H1 (cell line): ENCODE data around the gene PDPK1. TPM values are rescaled to one million over a fixed set of nuclear protein-coding genes. Genes with fewer than 3 reads are reported as not detected.

Experiments used
- CTCF ChIA-PET: fragments of 300-600 bp; sonication (Branson Sonifier 250); formaldehyde crosslinking; loops from one replicate; lab custom pipeline; 2021; ENCODE audit not compliant: partially characterized antibody; lab: Charles Lee
- POLR2A ChIA-PET: fragments of 300-600 bp; sonication (Branson Sonifier 250); formaldehyde crosslinking; loops from one replicate; lab custom pipeline; 2021; ENCODE audit warnings: inconsistent platforms; ENCODE audit not compliant: partially characterized antibody; lab: Charles Lee
- DNase-seq, 2 experiments: peaks; one replicate each; pipeline versions ENCODE4 v3.0.0 to v3.0.0-alpha.2; 2010 to 2022; ENCODE audit warnings: low spot score in 2 of 2, low read depth in 1 of 2, mixed read lengths in 1 of 2
- FAIRE-seq: peaks from 2 replicates; lab custom pipeline; 2011; peaks lifted over from hg19 to GRCh38; lab: Jason Lieb, UNC
- H2AFZ ChIP-seq: 2 replicates; pipeline ENCODE4 v1.8.1; 2012; ENCODE audit warnings: low read length, inconsistent platforms
- H2AK5ac ChIP-seq: 2 replicates; pipeline ENCODE4 v1.6.1; 2013; ENCODE audit warnings: low read depth, low read length
- H2BK120ac ChIP-seq: replicated peaks from 2 replicates; pipeline ENCODE3; 2013; ENCODE audit warnings: low read depth, low read length, inconsistent platforms
- H2BK12ac ChIP-seq: 2 replicates; pipeline ENCODE4 v1.6.1; 2013; ENCODE audit warnings: low read depth, low read length
- H2BK15ac ChIP-seq: 2 replicates; pipeline ENCODE4 v1.6.1; 2013; ENCODE audit warnings: low read length
- H2BK20ac ChIP-seq: 2 replicates; pipeline ENCODE4 v1.6.1; 2013; ENCODE audit warnings: low read length
- H2BK5ac ChIP-seq: 2 replicates; pipeline ENCODE4 v1.6.1; 2013; ENCODE audit warnings: low read depth, low read length
- H3K14ac ChIP-seq: 2 replicates; pipeline ENCODE4 v1.6.1; 2013; ENCODE audit warnings: inconsistent platforms; ENCODE audit not compliant: insufficient read length
- H3K18ac ChIP-seq: 2 replicates; pipeline ENCODE4 v1.6.1; 2013; ENCODE audit warnings: low read length; ENCODE audit errors: extremely low read depth
- H3K23ac ChIP-seq: 2 replicates; pipeline ENCODE4 v1.6.1; 2013; ENCODE audit warnings: inconsistent platforms; ENCODE audit not compliant: insufficient read length
- H3K23me2 ChIP-seq: 2 replicates; pipeline ENCODE4 v1.6.1; 2013; ENCODE audit warnings: low read depth, low read length
- H3K27ac ChIP-seq: 2 replicates; pipeline ENCODE4 v1.6.1; 2011; ENCODE audit warnings: low read depth, low read length, inconsistent platforms
- H3K27me3 ChIP-seq, 4 experiments: replicated peaks in 1 of 4; 1 replicate in 1 of 4; 2 replicates in 3 of 4; pipeline versions ENCODE4 v1.6.1 to v1.8.1; 2011 to 2013; ENCODE audit warnings: low read length in 3 of 4, mild to moderate bottlenecking in 3 of 4, inconsistent platforms in 2 of 4, mixed read lengths in 2 of 4, moderate library complexity in 1 of 4; ENCODE audit not compliant: control insufficient read depth in 3 of 4, insufficient read depth in 3 of 4; ENCODE audit errors: extremely low read depth in 1 of 4
- H3K36me3 ChIP-seq, 4 experiments: 2 replicates each; pipeline versions ENCODE4 v1.6.1 to v1.8.1; 2011 to 2013; ENCODE audit warnings: mild to moderate bottlenecking in 4 of 4, low read length in 3 of 4, moderate library complexity in 2 of 4, control low read depth in 1 of 4, inconsistent platforms in 1 of 4; ENCODE audit not compliant: insufficient read depth in 4 of 4, control insufficient read depth in 2 of 4
- H3K4ac ChIP-seq: replicated peaks from 2 replicates; pipeline ENCODE3; 2013; ENCODE audit warnings: low read length, low read depth, mixed read lengths, inconsistent platforms; ENCODE audit not compliant: insufficient read length
- H3K4me1 ChIP-seq, 4 experiments: replicated peaks in 1 of 4; 1 replicate in 1 of 4; 2 replicates in 3 of 4; pipeline versions ENCODE4 v1.6.1 to v1.8.1; 2011 to 2013; ENCODE audit warnings: low read length in 3 of 4, inconsistent platforms in 2 of 4, mixed read lengths in 1 of 4; ENCODE audit not compliant: insufficient read depth in 4 of 4, control insufficient read depth in 3 of 4
- H3K4me2 ChIP-seq, 2 experiments: 2 replicates each; pipeline versions ENCODE4 v1.6.1 to v1.8.1; 2011 to 2013; ENCODE audit warnings: low read depth in 2 of 2, low read length in 2 of 2, control low read depth in 1 of 2, inconsistent platforms in 1 of 2, mild to moderate bottlenecking in 1 of 2; ENCODE audit not compliant: insufficient read depth in 1 of 2
- H3K4me3 ChIP-seq, 4 experiments: fragments of 200-600, 300-600 bp in 1 of 4; sonication (generic), shearing (Covaris generic), sonication (Bioruptor Twin) in 1 of 4; 2 replicates each; pipeline versions ENCODE4 v1.5.1 to v1.8.1; 2011 to 2016; ENCODE audit warnings: low read length in 4 of 4, low read depth in 3 of 4, control low read depth in 2 of 4, inconsistent platforms in 2 of 4, mild to moderate bottlenecking in 2 of 4, mixed read lengths in 1 of 4, moderate library complexity in 1 of 4; ENCODE audit not compliant: insufficient read depth in 2 of 4; ENCODE audit errors: extremely low read depth in 1 of 4
- H3K56ac ChIP-seq: replicated peaks from 2 replicates; pipeline ENCODE3; 2013; ENCODE audit warnings: low read depth, mild to moderate bottlenecking, mixed read lengths, low read length, inconsistent platforms; ENCODE audit not compliant: insufficient read length
- H3K79me1 ChIP-seq: 2 replicates; pipeline ENCODE4 v1.6.1; 2013; ENCODE audit warnings: low read depth, low read length, control low read depth
- H3K79me2 ChIP-seq, 2 experiments: 2 replicates each; pipeline versions ENCODE4 v1.6.1 to v1.8.1; 2012 to 2013; ENCODE audit warnings: low read length in 2 of 2, mild to moderate bottlenecking in 2 of 2, inconsistent platforms in 1 of 2; ENCODE audit not compliant: insufficient read depth in 2 of 2, control insufficient read depth in 1 of 2
- H3K9ac ChIP-seq, 4 experiments: replicated peaks in 1 of 4; 1 replicate in 1 of 4; 2 replicates in 3 of 4; pipeline versions ENCODE4 v1.6.1 to v1.8.1; 2011 to 2013; ENCODE audit warnings: low read depth in 3 of 4, low read length in 3 of 4, control low read depth in 2 of 4, mild to moderate bottlenecking in 2 of 4, moderate library complexity in 2 of 4, inconsistent platforms in 1 of 4; ENCODE audit errors: extremely low read depth in 1 of 4
- H3K9me3 ChIP-seq, 2 experiments: 2 replicates each; pipeline versions ENCODE4 v1.6.1 to v1.8.1; 2012 to 2013; ENCODE audit warnings: mild to moderate bottlenecking in 2 of 2, moderate library complexity in 2 of 2, control low read depth in 1 of 2, inconsistent platforms in 1 of 2, low read depth in 1 of 2, low read length in 1 of 2, mixed read lengths in 1 of 2; ENCODE audit not compliant: insufficient read depth in 2 of 2
- H4K20me1 ChIP-seq, 2 experiments: replicated peaks in 1 of 2; 2 replicates each; pipeline versions ENCODE3 to v1.8.1; 2011 to 2013; ENCODE audit warnings: inconsistent platforms in 2 of 2, low read length in 2 of 2, mild to moderate bottlenecking in 1 of 2; ENCODE audit not compliant: insufficient read depth in 2 of 2, control insufficient read depth in 1 of 2
- H4K5ac ChIP-seq: 2 replicates; pipeline ENCODE4 v1.6.1; 2013; ENCODE audit warnings: low read length, low read depth, mixed read lengths, inconsistent platforms; ENCODE audit not compliant: insufficient read length
- H4K8ac ChIP-seq: 2 replicates; pipeline ENCODE4 v1.8.0; 2013; ENCODE audit warnings: mild to moderate bottlenecking, moderate library complexity, low read length, inconsistent platforms; ENCODE audit not compliant: insufficient read depth; ENCODE audit errors: extremely low read depth
- H4K91ac ChIP-seq: replicated peaks from 2 replicates; pipeline ENCODE3; 2013; ENCODE audit warnings: low read length, mixed read lengths, inconsistent platforms; ENCODE audit not compliant: insufficient read length
- NANOG ChIP-seq: IDR thresholded peaks from 2 replicates; pipeline ENCODE4 v1.6.1; 2011; ENCODE audit warnings: low read length, low read depth, mild to moderate bottlenecking, inconsistent platforms; ENCODE audit not compliant: insufficient read depth, poor library complexity, severe bottlenecking
- RBBP5 ChIP-seq: IDR thresholded peaks from 2 replicates; pipeline ENCODE4 v1.7.1; 2012; ENCODE audit warnings: low read depth, mild to moderate bottlenecking, inconsistent platforms, low read length, moderate library complexity, borderline replicate concordance
- SIX5 ChIP-seq: IDR thresholded peaks from 2 replicates; pipeline ENCODE4 v1.6.1; 2011; ENCODE audit warnings: mild to moderate bottlenecking, low read depth, low read length
- WGBS, 2 experiments: shearing (Covaris generic) in 1 of 2; methylation state at CpG; one replicate each; pipeline versions ENCODE4 v1.1.6 to v1.1.7; 2013 to 2015; ENCODE audit warnings: low lambda C conversion rate in 2 of 2, mixed read lengths in 2 of 2, inconsistent platforms in 1 of 2, low coverage in 1 of 2, missing lambda C conversion rate in 1 of 2; ENCODE audit not compliant: insufficient replicate concordance in 2 of 2, insufficient coverage in 1 of 2, insufficient read length in 1 of 2; ENCODE audit errors: extremely low coverage in 1 of 2, missing lambda C conversion rate in 1 of 2; 5-methylcytosine and 5-hydroxymethylcytosine counted together
- polyA plus RNA-seq, 7 experiments: library from polyadenylated mRNA; depleted of rRNA in 3 of 7; stranded (reverse) in 5 of 7; unstranded in 2 of 7; fragments of >200 nt in 5 of 7; fragments of 200-250 nt in 2 of 7; gene quantifications; 1 replicate in 5 of 7; 2 replicates in 1 of 7; 4 replicates in 1 of 7; pipeline versions ENCODE4 v1.2.1 to v1.2.3, GENCODE V29; 2011 to 2013; ENCODE audit warnings: missing spikeins in 2 of 7, mixed read lengths in 2 of 7
- total RNA-seq: library from RNA; stranded (reverse); fragmentation: NEBNext Ultra II Directional; extraction: Animal tissue kit (Norgen Biotek cat#: 25700); gene quantifications from 2 replicates; pipeline ENCODE4 v1.2.1, GENCODE V29; 2021
- TF ChIP-seq, protein P1 (sequence below), 3 experiments: IDR thresholded peaks; 1 replicate in 2 of 3; 2 replicates in 1 of 3; pipeline versions ENCODE4 v1.5.1 to v1.6.1; 2011; ENCODE audit warnings: low read length in 3 of 3, mild to moderate bottlenecking in 3 of 3, inconsistent platforms in 2 of 3, low read depth in 1 of 3, moderate library complexity in 1 of 3; ENCODE audit not compliant: insufficient read depth in 1 of 3; ENCODE audit errors: control extremely low read depth in 1 of 3

Gene PDPK1
- total and polyA plus RNA-seq, 2 of the 8 experiments (the other 6 are each of a cell fraction or from before 2014, with no cell fraction given) = 17.1 to 27.8 TPM

DNA sequence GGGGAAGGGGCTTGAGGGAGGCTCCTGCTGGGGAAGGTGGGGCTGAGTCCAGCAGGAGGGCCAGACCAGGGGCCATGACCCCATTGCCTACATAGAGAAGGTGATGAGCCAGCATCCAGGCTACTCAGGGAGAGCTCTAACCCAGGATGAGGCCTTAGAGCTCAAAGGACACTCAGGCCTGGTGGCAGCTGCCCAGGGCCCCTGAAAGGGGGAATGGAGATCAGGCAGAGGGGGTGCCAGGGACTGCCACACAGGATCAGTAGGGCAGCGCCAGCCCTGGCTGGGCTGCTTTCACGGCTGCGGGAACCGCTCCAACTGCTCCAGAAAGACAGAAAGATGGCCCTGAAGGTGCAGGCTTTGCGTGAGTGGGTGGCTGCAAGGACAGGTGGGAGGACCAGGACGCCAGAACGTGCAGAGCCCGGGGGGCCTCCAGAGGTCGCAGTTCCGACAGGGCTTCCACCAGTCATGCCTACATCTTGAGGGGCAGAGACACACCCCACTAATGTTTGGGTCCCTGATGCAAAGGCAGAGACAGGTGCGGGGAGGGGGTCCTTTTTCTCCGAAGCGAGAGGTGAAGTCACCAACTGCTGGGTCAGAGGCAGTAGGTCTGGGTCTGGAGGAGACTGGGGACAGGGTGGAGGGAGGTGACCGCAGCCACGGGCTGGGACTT, 25.0 kb upstream of the PDPK1 start:
- H3K79me2 ChIP-seq = peaks cover 26 to 39% of the 10 kb centered on the region in 2 experiments
- peak overlapping the region in 3 of 4 experiments; percentile 62 to 94 (median 89); a peak in 5 of 7 replicates for H3K9ac ChIP-seq
- ChIA-PET CTCF (interaction anchor here (0.7 to 3.7 kb wide), 5 partner anchors 10 to 319 kb away, joined by 3 to 24 read pairs (median 4); no protein-coding TSS in a partner anchor), POLR2A (interaction anchor here (0.7 to 5.6 kb wide), 12 partner anchors 8 to 143 kb away, joined by 3 to 44 read pairs (median 6); partner anchors contain the start of genes AMDHD2, CEMP1, PDPK1 and TBC1D24)
- H2AFZ ChIP-seq = no peak overlapping the region
- no peaks in the 10 kb centered on the region for H3K9me3 ChIP-seq
- H3K56ac ChIP-seq = peak overlapping the region; percentile 1
- H2AK5ac ChIP-seq = no peak overlapping the region
- H3K79me1 ChIP-seq = peaks cover 16% of the 10 kb centered on the region
- H2BK12ac ChIP-seq = peak overlapping the region; percentile 96; the same call in 1 of the 2 replicates
- peaks cover 8% of the 10 kb centered on the region; the same call in 1 of the 2 replicates for H3K23me2 ChIP-seq
- DNase-seq = peak in 1 of 2 experiments; percentile 77
- H4K91ac ChIP-seq = peak overlapping the region; percentile 79
- no peak overlapping the region for H2BK120ac ChIP-seq
- no peaks in the 10 kb centered on the region for H3K36me3 ChIP-seq
- peak overlapping the region; percentile 73 for H4K5ac ChIP-seq
- H2BK15ac ChIP-seq = peak overlapping the region; percentile 81; the same call in 1 of the 2 replicates
- H4K20me1 ChIP-seq = peaks cover 20 to 29% of the 10 kb centered on the region in 2 experiments
- no peak overlapping the region for H2BK20ac ChIP-seq
- peak overlapping the region; percentile 99 for H3K27ac ChIP-seq
- H3K27me3 ChIP-seq = peaks cover 0 to 3% (median 0%) of the 10 kb centered on the region in 4 experiments; a peak in 2 of 7 replicates
- peak overlapping the region; percentile 63; the same call in 1 of the 2 replicates for H2BK5ac ChIP-seq
- peak overlapping the region; percentile 55 to 99 (median 69) for H3K4me3 ChIP-seq
- H3K14ac ChIP-seq = no peak overlapping the region
- 40% methylated on average over 13 of the region's 15 CpGs; no CpG with 5 or more reads in 1 of the 2 experiments for WGBS, 2 experiments
- peaks cover 4 to 37% (median 22%) of the 10 kb centered on the region in 4 experiments for H3K4me1 ChIP-seq
- H4K8ac ChIP-seq = peak overlapping the region; percentile 98; the same call in 1 of the 2 replicates
- no peak overlapping the region for H3K23ac ChIP-seq
- H3K18ac ChIP-seq = peak overlapping the region; percentile 85
- peak overlapping the region; percentile 71 to 90 for H3K4me2 ChIP-seq
- no peak for FAIRE-seq
- H3K4ac ChIP-seq = peak overlapping the region; percentile 40
- TF ChIP-seq SIX5 (no peak), RBBP5 (no peak), NANOG (no peak)
- TF ChIP-seq, protein P1, sequence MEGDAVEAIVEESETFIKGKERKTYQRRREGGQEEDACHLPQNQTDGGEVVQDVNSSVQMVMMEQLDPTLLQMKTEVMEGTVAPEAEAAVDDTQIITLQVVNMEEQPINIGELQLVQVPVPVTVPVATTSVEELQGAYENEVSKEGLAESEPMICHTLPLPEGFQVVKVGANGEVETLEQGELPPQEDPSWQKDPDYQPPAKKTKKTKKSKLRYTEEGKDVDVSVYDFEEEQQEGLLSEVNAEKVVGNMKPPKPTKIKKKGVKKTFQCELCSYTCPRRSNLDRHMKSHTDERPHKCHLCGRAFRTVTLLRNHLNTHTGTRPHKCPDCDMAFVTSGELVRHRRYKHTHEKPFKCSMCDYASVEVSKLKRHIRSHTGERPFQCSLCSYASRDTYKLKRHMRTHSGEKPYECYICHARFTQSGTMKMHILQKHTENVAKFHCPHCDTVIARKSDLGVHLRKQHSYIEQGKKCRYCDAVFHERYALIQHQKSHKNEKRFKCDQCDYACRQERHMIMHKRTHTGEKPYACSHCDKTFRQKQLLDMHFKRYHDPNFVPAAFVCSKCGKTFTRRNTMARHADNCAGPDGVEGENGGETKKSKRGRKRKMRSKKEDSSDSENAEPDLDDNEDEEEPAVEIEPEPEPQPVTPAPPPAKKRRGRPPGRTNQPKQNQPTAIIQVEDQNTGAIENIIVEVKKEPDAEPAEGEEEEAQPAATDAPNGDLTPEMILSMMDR (IDR thresholded peaks at IDR 0.05; ENCODE audit: control extremely low read depth in 1 of 3, insufficient read depth in 1 of 3, low read depth in 1 of 3, low read length in 3 of 3) = peak; percentile 30 to 57 (median 50); a peak in 3 of 4 replicates
